Cardiac septum (tissue), 1 donor: ENCODE results near the gene HARS1. TPM values are rescaled to one million over a fixed set of nuclear protein-coding genes. Genes with fewer than 3 reads are reported as not detected.
A peak's percentile ranks its signal among the peaks of the same experiment; 100 is the strongest.
"Not testable (repeated sequence)": the region's sequence is repeated elsewhere in the genome, so short reads cannot be mapped to it uniquely, and the experiment has no call there.

Experiments used
- DNase-seq: peaks from one replicate; pipeline ENCODE4 v3.0.0-alpha.2; 2020; ENCODE audit warnings: low spot score
- intact Hi-C: fragments of 100-400 bp; cut with DNase I; formaldehyde crosslinking; loops from one replicate; pipeline ENCODE4 v1.14.0; 2022
- microRNA-seq: library from miRNA; unstranded; fragments of <30 nt; microRNA quantifications from one replicate; pipeline ENCODE4 v1.2.0, GENCODE V29; 2020
- total RNA-seq: library from RNA; stranded (reverse); fragmentation: NEBNext Ultra II Directional; extraction: Animal tissue kit (Norgen Biotek cat#: 25700); gene quantifications from one replicate; pipeline ENCODE4 v1.2.1, GENCODE V29; 2021
- donor health status: DM: no; HTN: no; CAD: no.

HARS1 gene
- total RNA-seq, 1 donor from 2014 or later: 37.8 TPM

GRCh38 chr5:140637371-140638100, 53.6 kb downstream of the HARS1 start:
- intact Hi-C loops: loop anchor here (5.0 kb wide), 2 partner anchors 70 to 235 kb away; partner anchors contain the start of gene ANKHD1
- no peak for DNase-seq

- intact Hi-C loops: loop anchor here (5.0 kb wide), 2 partner anchors 68 to 233 kb away; partner anchors contain the start of gene ANKHD1
These were observed 55.6 kb downstream of the HARS1 start for GRCh38 chr5:140635291-140636257.

GRCh38 chr5:140634103-140634502, 57.1 kb downstream of the HARS1 start:
- DNase-seq: no peak
- intact Hi-C loops: loop anchor here (5.0 kb wide), 2 partner anchors 87 to 262 kb away; partner anchors contain the start of gene EIF4EBP3

More at GRCh38 chr5:140635291-140636257, 55.6 kb downstream of the HARS1 start:
- DNase-seq: no peak

- intact Hi-C loops: loop anchor here (5.0 kb wide), 2 partner anchors 86 to 261 kb away; partner anchors contain the start of gene EIF4EBP3
These were observed 57.7 kb downstream of the HARS1 start for GRCh38 chr5:140633501-140633900.

GRCh38 chr5:140633021-140633471, 58.1 kb downstream of the HARS1 start, which contains the start of gene CD14:
CD14 (minus strand) TSS chr5:140633175; CDS start chr5:140633071, 104 bp downstream.
- DNase-seq: peak; percentile 83
- intact Hi-C loops: loop anchor here (5.0 kb wide), 2 partner anchors 86 to 261 kb away; partner anchors contain the start of gene EIF4EBP3

More at GRCh38 chr5:140633501-140633900, 57.7 kb downstream of the HARS1 start:
- DNase-seq: no peak

- intact Hi-C loops: loop anchor here (5.0 kb wide), 2 partner anchors 85 to 260 kb away; partner anchors contain the start of gene EIF4EBP3
- peak; percentile 78 for DNase-seq
These were observed 58.7 kb downstream of the HARS1 start for GRCh38 chr5:140632366-140633020.

GRCh38 chr5:140631831-140632365, 59.3 kb downstream of the HARS1 start:
- intact Hi-C loops: loop anchor here (5.0 kb wide), 2 partner anchors 85 to 260 kb away; partner anchors contain the start of gene EIF4EBP3

GRCh38 chr5:140631036-140631417, 60.1 kb downstream of the HARS1 start:
- no peak for DNase-seq
- intact Hi-C loops: loop anchor here (5.0 kb wide), 2 partner anchors 84 to 259 kb away; partner anchors contain the start of gene EIF4EBP3

More at GRCh38 chr5:140631831-140632365, 59.3 kb downstream of the HARS1 start:
- peak; percentile 76 for DNase-seq

GRCh38 chr5:140630292-140631035, 60.7 kb downstream of the HARS1 start:
- no peak for DNase-seq
- intact Hi-C loops: loop anchor here (5.0 kb wide), 2 partner anchors 83 to 258 kb away; partner anchors contain the start of gene EIF4EBP3

- no peak for DNase-seq
- intact Hi-C loops: no loop called here
These were observed 62.5 kb downstream of the HARS1 start for GRCh38 chr5:140628711-140629110.

- intact Hi-C loops: no loop called here
- no peak for DNase-seq
These were observed 63.2 kb downstream of the HARS1 start for GRCh38 chr5:140627972-140628371.

GRCh38 chr5:140624886-140625285, 66.3 kb downstream of the HARS1 start:
- intact Hi-C loops, DNase-seq: not testable (repeated sequence)

Small RNA genes lying within 50 kb of the gene (microRNA-seq; reads per million reads assigned to microRNA genes)
- not detected for gene MIR3655

Other genes with a start within 250 kb of the HARS1 start
- 20.6 TPM for gene EIF4EBP3, start 143.7 kb downstream of the HARS1 start, total RNA-seq
- 31.8 TPM for gene SRA1, start 133.9 kb downstream of the HARS1 start, total RNA-seq
- gene APBB3, start 126.8 kb downstream of the HARS1 start, total RNA-seq: 18.4 TPM
- 81.8 TPM for gene SLC35A4, start 126.5 kb downstream of the HARS1 start, total RNA-seq
- 29.6 TPM for gene CD14, start 58.2 kb downstream of the HARS1 start, total RNA-seq
- gene TMCO6, start 51.9 kb downstream of the HARS1 start, total RNA-seq: 3.6 TPM
- gene NDUFA2, start 43.7 kb downstream of the HARS1 start, total RNA-seq: 101 TPM
- 81.9 TPM for gene IK, start 43.5 kb downstream of the HARS1 start, total RNA-seq
- 12.0 TPM for gene WDR55, start 26.5 kb downstream of the HARS1 start, total RNA-seq
- gene DND1, start 17.8 kb downstream of the HARS1 start, total RNA-seq: 0.48 TPM
- 29.7 TPM for gene HARS2, start 85 bp upstream of the HARS1 start, total RNA-seq
- 36.4 TPM for gene ZMAT2, start 9.1 kb upstream of the HARS1 start, total RNA-seq
- 0.08 TPM for gene PCDHA1, start 94.8 kb upstream of the HARS1 start, total RNA-seq
- not detected for gene PCDHA2, start 103.5 kb upstream of the HARS1 start, total RNA-seq
- 0.11 TPM for gene PCDHA3, start 109.7 kb upstream of the HARS1 start, total RNA-seq
- gene PCDHA4, start 115.7 kb upstream of the HARS1 start, total RNA-seq: 0.05 TPM
- 0.11 TPM for gene PCDHA5, start 130.2 kb upstream of the HARS1 start, total RNA-seq
- gene PCDHA6, start 136.6 kb upstream of the HARS1 start, total RNA-seq: 0.11 TPM
- not detected for gene PCDHA7, start 142.9 kb upstream of the HARS1 start, total RNA-seq
- gene PCDHA8, start 149.8 kb upstream of the HARS1 start, total RNA-seq: not detected
- gene PCDHA9, start 157.0 kb upstream of the HARS1 start, total RNA-seq: 0.03 TPM
- gene PCDHA10, start 164.5 kb upstream of the HARS1 start, total RNA-seq: 0.30 TPM
- not detected for gene PCDHA11, start 177.6 kb upstream of the HARS1 start, total RNA-seq
- 0.05 TPM for gene PCDHA12, start 183.9 kb upstream of the HARS1 start, total RNA-seq
- not detected for gene PCDHA13, start 190.8 kb upstream of the HARS1 start, total RNA-seq
- 0.19 TPM for gene PCDHAC1, start 234.9 kb upstream of the HARS1 start, total RNA-seq